GM21576 (cell line): ENCODE data around the gene SOX6.

Source experiments
- ATAC-seq: cut with Tn5 transposase; IDR thresholded peaks from one replicate; pipeline ENCODE4 v1.9.1; 2021; ENCODE audit warnings: mild to moderate bottlenecking, moderate library complexity; ENCODE audit not compliant: unreplicated experiment

SOX6 gene

GRCh38 chr11:16195651-16196050 lies 160.7 kb downstream of the SOX6 start:
- no peak for ATAC-seq

- no peak for ATAC-seq
These were observed 161.8 kb downstream of the SOX6 start for GRCh38 chr11:16194566-16194965.

GRCh38 chr11:16193897-16194381 lies 162.4 kb downstream of the SOX6 start:
- no peak for ATAC-seq

GRCh38 chr11:16191868-16192240 lies 164.5 kb downstream of the SOX6 start:
- no peak for ATAC-seq

GRCh38 chr11:16191212-16191867 lies 165.0 kb downstream of the SOX6 start:
- no peak for ATAC-seq

- ATAC-seq = no peak
These were observed 169.7 kb downstream of the SOX6 start for GRCh38 chr11:16186680-16187079.

- ATAC-seq = no peak
These were observed 171.3 kb downstream of the SOX6 start for GRCh38 chr11:16185042-16185441.

GRCh38 chr11:16184588-16184987 lies 171.8 kb downstream of the SOX6 start:
- no peak for ATAC-seq

- no peak for ATAC-seq
These were observed 173.8 kb downstream of the SOX6 start for GRCh38 chr11:16182553-16182952.

- no peak for ATAC-seq
These were observed 175.5 kb downstream of the SOX6 start for GRCh38 chr11:16180868-16181267.

- no peak for ATAC-seq
These were observed 176.7 kb downstream of the SOX6 start for GRCh38 chr11:16179676-16180075.

- ATAC-seq = no peak
These were observed 178.1 kb downstream of the SOX6 start for GRCh38 chr11:16178273-16178672.

- ATAC-seq = no peak
These were observed 178.7 kb downstream of the SOX6 start for GRCh38 chr11:16177688-16178087.

GRCh38 chr11:16173798-16174197 lies 182.5 kb downstream of the SOX6 start:
- no peak for ATAC-seq

- ATAC-seq = no peak
These were observed 184.5 kb downstream of the SOX6 start for GRCh38 chr11:16171882-16172281.

- no peak for ATAC-seq
These were observed 186.1 kb downstream of the SOX6 start for GRCh38 chr11:16169956-16170847.

GRCh38 chr11:16169541-16169940 lies 186.8 kb downstream of the SOX6 start:
- no peak for ATAC-seq

- ATAC-seq = no peak
These were observed 188.4 kb downstream of the SOX6 start for GRCh38 chr11:16167706-16168487.

GRCh38 chr11:16166571-16166970 lies 189.8 kb downstream of the SOX6 start:
- no peak for ATAC-seq

GRCh38 chr11:16160146-16160545 lies 196.2 kb downstream of the SOX6 start:
- no peak for ATAC-seq

- ATAC-seq = no peak
These were observed 197.8 kb downstream of the SOX6 start for GRCh38 chr11:16158426-16158994.
